Renal cortex interstitium (tissue), 11 donors: Measurements from ENCODE around the gene ITIH3. TPM values are rescaled to one million over a fixed set of nuclear protein-coding genes. Genes with fewer than 3 reads are reported as not detected.

Experiments
- DNase-seq, 11 donors: peaks; one replicate each; pipeline ENCODE4 v3.0.0-alpha.2; 2013; ENCODE audit warnings: low read depth in 9 of 11, low spot score in 4 of 11; ENCODE audit errors: extremely low read depth in 1 of 11
- polyA plus RNA-seq, 3 donors: library from polyadenylated mRNA; unstranded; fragments of 120-200 nt; gene quantifications; one replicate each; pipeline ENCODE4 v1.2.1, GENCODE V29; 2013; ENCODE audit not compliant: insufficient read length in 3 of 3

ITIH3 gene
- polyA plus RNA-seq, 3 donors = 5.8 to 8.0 (median 7.2) TPM

- DNase-seq = no peak
Observed at GRCh38 chr3:52790337-52790736, 4.3 kb upstream of the ITIH3 start.

- DNase-seq = no peak
Observed at GRCh38 chr3:52790741-52791140, 3.9 kb upstream of the ITIH3 start.

DNA sequence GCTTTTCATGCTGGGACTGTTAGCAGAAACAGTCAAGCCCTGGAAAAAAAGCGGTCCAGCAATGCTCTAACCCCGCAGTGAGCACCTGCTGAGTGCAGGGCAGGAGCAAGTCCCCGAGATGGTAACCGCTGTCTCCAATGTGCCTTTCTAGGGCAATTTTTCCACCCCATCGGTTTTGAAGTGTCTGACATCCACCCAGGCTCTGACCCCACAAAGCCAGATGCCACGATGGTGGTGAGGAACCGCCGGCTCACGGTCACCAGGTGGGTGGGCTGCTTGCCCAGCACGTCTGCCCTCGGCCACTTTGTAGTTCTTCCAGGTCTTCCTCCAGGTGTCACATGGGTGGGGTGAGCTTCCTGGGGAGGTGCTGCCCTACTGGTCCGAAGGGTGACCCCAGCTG, 3.2 kb upstream of the ITIH3 start:
- DNase-seq = no peak

DNA sequence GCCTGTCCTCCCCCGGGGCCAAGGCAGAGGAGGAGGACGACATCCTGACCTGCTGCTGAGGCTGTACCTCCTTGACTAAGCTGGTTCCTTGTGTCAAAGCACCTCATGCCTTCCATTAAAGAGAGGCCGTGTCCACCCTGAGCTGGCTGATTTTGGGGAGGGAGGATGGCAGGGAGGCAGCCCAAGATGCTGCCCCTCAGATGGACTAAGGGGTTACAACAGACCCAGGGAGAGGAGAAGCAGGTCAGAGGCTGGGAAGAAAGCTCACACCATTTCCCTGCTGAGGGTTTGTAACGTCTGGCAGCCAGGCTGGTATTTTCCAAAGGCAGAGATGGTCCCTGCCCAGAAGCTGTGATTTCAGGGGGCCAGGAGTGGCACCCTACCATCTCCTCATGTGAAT, 2.7 kb upstream of the ITIH3 start:
- no peak for DNase-seq

- DNase-seq = no peak
Observed at GRCh38 chr3:52792413-52792812, 2.2 kb upstream of the ITIH3 start.

DNA sequence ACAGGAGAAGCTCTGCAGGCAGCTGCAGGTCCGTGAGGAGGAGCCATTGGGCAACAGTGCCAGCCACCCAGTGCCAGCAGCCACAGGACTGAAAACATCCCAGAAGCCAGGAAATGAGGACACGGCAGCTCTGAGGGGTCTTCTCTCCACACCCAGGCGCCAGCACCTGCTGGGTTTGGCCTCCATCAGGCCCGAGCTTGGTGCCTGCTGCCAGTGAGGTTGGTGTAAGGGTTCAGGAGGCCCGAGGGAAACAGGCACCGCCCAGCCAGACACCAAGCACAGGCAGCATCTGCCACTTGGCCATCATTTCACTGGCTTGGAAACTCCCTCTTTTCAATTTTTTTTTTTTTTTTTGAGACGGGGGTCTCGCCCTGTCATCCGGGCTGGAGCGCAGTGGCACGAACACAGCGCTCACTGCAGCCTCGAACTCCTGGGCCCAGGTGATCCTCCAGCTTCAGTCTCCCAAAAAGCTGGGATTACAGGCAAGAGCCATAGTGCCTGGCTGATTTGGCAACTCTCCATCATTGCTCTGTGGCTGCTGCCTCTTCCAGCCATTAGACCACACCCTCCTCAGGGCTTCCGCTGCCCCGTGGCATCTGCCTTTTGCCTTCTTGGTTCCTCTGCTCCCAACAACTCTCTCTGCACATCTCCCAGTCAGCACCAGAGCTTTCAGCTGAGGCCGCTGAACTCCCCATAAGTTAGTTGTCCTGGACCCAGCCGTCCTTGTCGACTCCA, 1.5 kb upstream of the ITIH3 start:
- no peak for DNase-seq

DNA sequence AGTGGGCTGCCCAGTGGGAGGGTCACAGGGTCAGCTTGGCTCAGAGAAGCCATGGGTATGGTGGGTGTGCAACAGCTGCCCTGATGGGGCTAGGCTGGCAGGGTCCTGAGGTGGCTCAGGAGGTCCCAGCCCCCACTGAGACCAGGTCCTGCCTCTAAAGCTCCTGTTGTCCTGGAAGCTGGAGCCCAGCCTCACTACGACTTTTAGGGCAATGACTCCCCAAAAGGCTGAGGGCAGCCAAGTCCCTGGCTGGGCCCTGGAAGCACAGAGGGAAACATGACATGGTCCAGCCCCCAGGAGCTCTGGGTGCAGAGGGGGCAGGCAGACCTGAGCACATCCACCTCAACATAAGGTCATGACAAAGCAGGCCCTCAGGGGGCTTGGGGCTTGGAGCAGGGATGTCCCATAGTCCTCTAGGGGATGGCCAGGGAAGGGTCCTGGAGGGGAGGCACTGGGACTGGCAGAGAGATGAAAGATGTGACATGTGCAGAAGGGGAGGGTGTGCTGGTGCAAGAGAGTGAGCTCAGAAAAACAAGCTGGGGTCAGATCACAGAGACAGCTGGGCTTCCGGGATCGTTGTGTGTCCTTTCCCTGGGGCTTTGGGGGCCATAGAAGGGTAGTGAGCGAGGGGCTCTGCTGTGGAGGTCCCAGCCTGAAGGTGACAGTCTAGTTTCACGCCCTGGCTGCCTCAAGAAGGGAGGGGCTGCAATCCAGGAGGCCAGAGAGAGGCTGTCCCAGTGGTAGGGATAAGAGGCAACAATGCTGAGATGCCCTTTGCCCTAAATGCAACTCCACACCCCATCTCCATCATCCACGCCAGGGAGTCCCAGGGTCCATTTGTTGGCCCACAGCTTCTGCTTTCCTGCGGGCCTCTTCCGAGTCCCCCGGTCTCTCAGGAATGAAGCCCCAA, 639 bp upstream of the ITIH3 start:
- DNase-seq = no peak

DNA sequence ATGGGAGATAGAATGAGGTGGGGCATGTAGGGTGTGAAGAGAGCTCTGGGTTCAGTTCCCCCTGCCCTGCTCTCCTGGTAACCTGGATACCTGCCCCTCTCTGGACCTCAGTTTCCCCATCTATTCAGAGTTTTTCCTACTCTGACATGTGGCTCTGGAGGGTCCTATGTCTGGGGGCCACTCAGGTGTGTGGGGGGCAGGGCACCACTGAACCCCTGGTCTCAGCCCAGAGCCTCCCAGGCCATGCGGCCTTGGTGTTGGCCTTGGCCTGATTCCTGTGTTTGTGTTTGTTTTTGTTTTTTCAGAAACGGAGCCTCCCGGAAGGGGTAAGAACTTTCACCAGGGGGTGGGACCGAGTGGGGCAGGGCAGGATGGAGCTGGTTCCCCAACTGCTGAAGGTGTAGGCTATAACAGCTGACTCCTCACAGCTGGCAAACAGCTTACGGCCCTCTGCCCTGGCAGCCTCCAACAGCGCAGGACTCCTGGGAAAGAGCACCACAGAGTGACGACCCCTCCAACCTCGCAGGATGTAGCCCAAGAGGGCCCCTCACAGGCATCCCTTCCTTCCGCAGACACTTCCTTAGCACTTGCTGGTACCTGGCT, 803 bp downstream of the ITIH3 start:
- DNase-seq = no peak

- no peak for DNase-seq
Observed at GRCh38 chr3:52796411-52796810, 1.8 kb downstream of the ITIH3 start.

DNA sequence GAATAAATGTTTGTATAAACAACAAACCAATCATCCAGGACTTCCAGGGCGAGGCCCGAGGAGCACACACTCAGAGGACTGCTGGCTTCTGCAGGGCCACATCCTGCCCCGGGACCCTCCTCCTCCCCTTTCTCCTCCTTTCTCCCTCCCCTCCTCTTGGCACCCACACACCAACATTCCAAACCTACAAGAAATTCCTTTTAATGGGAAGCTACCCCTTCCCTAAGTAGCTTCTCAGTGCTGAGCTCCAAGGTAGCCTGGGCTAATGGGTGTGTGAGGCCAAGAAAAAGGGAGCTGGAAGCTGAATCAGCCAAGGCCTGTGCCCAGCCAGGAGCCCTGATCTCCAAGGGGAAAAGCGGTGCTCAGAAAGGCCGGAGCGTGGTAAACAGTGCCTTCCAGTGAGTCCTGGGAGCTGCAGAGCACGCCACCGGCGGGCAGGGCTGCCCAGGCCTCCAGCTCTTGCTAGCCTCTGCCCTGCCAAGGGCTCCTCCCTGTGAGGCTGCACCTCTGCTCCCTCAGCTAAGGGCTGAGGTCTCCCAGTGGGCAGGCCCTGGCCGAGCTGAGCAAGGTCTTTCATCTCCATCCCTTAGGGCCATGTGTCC, 3.9 kb downstream of the ITIH3 start:
- no peak for DNase-seq

DNA sequence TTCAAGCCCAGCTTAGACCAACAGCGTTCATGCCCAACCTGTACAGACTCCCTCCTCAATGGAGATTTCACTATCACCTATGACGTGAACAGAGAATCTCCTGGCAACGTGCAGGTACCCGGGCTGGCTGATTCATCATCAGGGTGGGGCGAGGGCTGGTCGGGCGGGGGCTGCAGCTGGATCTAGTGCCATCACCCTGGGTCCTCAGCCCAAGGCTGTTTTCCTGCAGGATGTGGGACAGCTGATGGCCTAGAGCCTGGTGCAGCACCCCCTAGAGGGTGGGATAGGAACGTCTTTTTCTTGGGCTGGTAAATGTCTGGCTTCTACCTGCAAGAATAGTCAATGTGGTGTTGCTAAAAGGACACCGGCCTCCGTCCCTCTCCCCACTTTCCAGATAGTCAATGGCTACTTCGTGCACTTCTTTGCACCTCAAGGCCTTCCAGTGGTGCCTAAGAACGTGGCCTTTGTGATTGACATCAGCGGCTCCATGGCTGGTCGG, 4.4 kb downstream of the ITIH3 start:
- no peak for DNase-seq

GRCh38 chr3:52800079-52800478, 5.5 kb downstream of the ITIH3 start:
- no peak for DNase-seq

DNA sequence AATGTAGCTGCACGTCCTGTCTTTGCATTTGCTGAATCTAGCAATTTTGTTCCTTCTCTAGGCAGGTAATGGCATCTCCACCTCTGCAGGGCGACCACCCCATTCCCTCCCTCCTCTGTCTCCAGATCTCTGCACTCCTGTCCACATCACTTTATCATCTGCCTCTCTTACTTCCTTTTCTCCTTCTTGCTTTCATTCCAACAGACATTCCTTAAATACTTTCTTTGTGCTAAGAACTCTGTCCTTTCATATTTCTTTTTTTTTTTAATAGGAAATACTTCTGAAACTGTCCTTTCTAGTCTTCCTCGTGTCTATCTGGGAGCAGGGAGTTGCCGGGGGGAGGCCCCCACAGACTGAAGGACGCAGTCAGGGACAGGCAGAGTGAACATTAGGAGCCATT, 7.2 kb downstream of the ITIH3 start:
- DNase-seq = no peak

DNA sequence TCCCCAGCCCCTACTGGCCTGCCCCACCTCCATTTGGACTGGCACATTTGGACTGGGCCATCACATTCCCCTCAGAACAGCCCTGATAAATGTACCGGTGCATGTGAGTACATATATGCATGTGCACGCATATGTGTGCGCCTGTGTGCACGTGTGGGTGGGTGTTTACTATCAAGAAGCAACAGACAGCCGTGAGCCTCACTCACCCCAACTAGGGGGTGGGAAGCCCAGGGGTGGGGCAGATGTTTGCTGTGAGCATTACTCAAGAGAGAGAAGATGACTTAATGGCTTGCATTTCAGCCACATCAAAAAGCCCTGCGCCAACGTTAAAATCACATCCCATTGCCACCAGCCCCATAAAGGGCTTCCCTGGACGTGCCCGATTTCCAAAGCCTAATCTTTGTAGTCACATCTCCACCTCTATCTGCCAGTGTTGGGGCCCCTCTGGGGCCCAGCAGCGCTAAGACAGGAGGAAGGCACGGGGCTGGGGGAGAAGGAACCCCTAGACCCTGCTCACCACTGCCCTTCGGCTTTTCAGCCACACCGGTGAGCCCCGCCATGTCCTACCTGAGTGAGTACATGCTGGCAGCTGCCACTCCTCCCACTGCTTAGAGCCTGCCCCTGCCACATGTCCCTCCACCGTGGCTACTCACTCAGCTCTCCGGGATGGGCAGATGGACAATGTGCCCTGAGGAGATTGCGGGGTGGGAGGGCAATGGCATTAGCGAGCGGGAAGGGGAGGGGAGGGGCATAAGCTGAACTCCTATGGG, 10.9 kb downstream of the ITIH3 start:
- no peak for DNase-seq

DNA sequence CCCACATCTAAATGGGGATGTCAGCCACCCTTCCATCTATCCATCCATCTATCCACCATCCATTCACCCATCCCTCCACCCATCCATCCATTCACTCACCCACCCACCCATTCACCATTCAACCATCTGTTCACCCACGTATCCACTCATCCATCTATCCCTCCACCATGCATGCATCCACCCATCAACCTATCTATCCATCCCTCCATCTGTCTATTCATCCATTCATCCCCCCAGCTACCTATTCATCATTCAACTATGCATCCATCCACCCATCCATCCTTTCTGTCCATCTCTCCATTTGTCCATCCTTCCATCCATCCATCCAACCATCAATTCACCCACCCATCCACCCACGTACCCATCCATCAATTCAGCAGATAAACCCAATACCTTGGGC, 14.6 kb downstream of the ITIH3 start:
- DNase-seq = no peak

- DNase-seq = no peak
Observed at GRCh38 chr3:52809662-52810377, 15.2 kb downstream of the ITIH3 start.

DNA sequence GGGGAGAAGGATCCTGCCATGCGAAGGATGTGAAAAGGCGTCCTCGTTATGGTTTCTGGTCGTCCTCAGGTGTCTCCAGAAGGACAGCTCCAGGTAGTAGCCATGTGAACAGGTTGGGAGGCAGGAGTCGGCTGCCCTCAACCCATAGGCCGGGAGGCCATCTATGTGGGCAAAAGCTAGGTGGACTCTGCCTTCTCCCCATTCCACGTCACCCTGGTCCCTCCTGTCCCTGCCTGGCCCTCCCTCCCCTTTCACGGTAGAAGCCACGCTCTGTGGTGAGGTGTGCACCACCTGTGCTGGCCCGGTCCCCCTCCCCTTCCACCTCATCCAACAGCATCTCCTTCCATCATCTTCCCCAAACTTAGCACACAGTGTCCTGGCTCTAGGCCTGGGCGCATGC, 16.3 kb downstream of the ITIH3 start:
- no peak for DNase-seq

DNA sequence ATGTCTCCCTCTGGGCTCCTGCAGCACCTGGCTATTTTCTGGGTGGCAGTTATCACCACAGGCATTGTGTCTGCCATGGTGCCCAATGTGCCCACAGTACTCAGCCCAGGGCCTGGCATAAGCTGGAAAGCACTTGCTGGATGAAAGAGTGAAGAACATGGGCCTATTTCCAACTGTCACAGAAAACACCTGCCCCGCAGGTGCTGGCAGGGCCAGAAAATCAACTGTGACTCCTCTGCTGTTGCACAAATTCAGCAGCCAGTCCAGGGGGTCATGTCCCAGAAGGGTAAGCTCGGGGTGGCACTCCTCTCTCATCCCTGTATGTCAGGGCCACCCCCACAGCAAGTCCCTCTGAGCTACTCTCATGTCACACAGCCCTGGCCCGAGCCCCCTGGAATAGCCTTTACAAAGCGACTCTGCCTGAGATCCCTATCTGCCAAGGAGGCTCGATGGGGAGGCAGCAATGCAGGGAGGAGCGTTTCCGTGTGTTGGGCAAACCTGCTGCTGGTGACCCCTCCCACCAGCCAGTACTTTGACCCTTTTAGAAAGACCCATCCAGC, 16.9 kb downstream of the ITIH3 start:
- DNase-seq = no peak
